Measurements from ENCODE around the gene ARHGAP22. TPM values are rescaled to one million over a fixed set of nuclear protein-coding genes. Genes with fewer than 3 reads are reported as not detected.

Gene ARHGAP22
- total and polyA plus RNA-seq, 2 experiments from 2014 or later, result 3.2 to 7.8 TPM

DNA sequence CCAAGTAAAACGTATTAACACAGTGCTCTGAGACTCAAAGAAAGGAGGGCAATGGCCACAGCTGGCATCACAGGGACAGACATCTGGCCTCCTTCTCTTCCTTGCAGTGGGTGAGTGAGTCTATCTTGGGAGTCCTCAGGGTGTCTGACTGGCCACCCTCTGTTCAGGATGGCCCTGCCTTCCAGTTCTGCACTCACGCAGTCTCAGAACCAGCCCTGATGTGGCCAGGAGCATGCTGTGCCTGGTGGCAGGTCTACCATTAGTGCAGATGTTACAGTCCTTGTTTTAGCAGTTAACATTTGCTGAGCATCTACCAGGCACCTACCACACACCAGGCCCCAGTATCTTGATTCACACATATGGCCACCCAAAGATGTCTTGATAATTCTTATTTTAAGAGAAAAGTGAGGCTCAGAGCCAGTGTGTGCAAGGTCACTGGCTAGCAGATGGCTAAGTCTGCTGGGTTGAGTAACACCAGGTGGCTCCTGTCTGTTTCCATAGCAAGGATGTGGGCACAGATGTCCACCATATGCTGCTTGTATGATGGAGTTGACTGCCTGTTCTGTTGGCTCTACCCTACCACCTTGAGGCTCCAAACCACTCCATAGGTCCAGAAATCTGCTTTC is 23.2 kb upstream of the ARHGAP22 start:
- Histone ChIP-seq H3K27ac (no peak overlapping the region), H3K4me3 (no peak overlapping the region), H3K36me3 (no peaks in the 10 kb centered on the region), H3K27me3 (peaks cover 7% of the 10 kb centered on the region), H3K9me3 (ENCODE audit: low read depth) (no peaks in the 10 kb centered on the region), H3K4me1 (ENCODE audit: low read depth) (no peaks in the 10 kb centered on the region)
- TF ChIP-seq, protein P1, sequence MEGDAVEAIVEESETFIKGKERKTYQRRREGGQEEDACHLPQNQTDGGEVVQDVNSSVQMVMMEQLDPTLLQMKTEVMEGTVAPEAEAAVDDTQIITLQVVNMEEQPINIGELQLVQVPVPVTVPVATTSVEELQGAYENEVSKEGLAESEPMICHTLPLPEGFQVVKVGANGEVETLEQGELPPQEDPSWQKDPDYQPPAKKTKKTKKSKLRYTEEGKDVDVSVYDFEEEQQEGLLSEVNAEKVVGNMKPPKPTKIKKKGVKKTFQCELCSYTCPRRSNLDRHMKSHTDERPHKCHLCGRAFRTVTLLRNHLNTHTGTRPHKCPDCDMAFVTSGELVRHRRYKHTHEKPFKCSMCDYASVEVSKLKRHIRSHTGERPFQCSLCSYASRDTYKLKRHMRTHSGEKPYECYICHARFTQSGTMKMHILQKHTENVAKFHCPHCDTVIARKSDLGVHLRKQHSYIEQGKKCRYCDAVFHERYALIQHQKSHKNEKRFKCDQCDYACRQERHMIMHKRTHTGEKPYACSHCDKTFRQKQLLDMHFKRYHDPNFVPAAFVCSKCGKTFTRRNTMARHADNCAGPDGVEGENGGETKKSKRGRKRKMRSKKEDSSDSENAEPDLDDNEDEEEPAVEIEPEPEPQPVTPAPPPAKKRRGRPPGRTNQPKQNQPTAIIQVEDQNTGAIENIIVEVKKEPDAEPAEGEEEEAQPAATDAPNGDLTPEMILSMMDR (IDR thresholded peaks at IDR 0.05; ENCODE audit: low read depth, low read length), result no peak
- DNase-seq (ENCODE audit: low read depth in 1 of 2, low spot score in 1 of 2), result no peak

DNA sequence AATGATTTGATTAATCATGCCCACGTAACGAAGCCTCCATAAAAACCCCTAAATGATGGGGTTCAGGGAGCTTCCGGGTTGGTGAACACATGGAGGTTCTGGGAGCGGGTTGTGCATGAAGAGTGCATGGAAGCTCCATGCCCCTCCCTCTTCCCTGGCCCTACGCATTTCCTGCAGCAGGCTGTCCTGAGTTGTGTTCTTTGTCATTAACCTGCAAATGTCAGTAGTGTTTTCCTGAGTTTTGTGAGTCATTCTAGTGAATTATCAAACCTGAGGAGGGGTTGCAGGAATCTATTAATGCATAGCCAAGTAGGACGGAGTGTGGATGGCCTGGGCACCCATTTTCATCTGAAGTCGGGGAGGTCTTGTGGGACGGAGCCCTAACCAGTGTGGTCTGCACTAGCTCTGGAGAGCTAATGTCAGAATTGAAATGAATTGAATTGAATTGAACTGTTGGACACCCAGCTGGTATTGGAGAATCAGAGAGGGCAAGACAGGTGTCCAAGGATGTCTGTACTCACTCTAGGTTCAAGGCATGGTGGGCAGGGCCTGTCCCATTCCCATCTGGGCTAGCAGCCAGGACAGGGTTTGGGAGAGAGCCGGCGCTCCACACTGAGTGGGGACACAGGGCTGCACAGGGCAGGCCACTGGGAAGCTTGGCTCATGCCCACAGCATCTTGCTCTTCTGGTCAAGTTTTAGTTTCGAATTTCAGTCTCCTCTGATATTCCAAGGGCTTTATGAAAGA is 22.3 kb upstream of the ARHGAP22 start:
- Histone ChIP-seq H3K36me3 (no peaks in the 10 kb centered on the region), H3K4me3 (no peak overlapping the region), H3K4me1 (ENCODE audit: low read depth) (no peaks in the 10 kb centered on the region), H3K27me3 (peaks cover 6% of the 10 kb centered on the region), H3K27ac (no peak overlapping the region), H3K9me3 (ENCODE audit: low read depth) (no peaks in the 10 kb centered on the region)
- TF ChIP-seq, protein P1 (IDR thresholded peaks at IDR 0.05; ENCODE audit: low read depth, low read length), result no peak
- DNase-seq (ENCODE audit: low read depth in 1 of 2, low spot score in 1 of 2), result no peak

DNA sequence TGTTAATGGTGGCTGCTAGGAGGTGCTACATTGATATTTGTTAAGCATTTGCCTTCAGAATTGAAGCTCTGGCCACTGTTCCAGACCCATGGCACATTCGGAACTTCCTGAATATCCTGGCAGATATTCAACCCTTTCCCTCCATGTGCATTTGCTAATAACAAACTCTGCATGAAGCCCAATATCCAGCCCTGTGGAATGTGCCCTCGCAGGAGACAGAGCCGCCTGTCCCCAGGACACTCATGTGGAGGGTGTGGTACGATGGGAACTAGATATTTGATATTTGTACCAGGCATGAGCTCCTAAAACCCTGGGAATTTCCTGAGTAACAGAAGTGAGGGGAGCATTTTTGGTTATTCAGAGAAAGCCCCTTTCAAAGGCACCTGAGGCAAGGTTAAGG is 21.6 kb upstream of the ARHGAP22 start:
- no peaks in the 10 kb centered on the region for H3K4me1 ChIP-seq (ENCODE audit: low read depth)
- DNase-seq (ENCODE audit: low read depth in 1 of 2, low spot score in 1 of 2), result no peak
- H3K27me3 ChIP-seq, result peaks cover 3% of the 10 kb centered on the region
- H3K4me3 ChIP-seq, result no peak overlapping the region
- H3K9me3 ChIP-seq (ENCODE audit: low read depth), result no peaks in the 10 kb centered on the region
- TF ChIP-seq, protein P1 (IDR thresholded peaks at IDR 0.05; ENCODE audit: low read depth, low read length), result no peak
- H3K36me3 ChIP-seq, result no peaks in the 10 kb centered on the region
- no peak overlapping the region for H3K27ac ChIP-seq

DNA sequence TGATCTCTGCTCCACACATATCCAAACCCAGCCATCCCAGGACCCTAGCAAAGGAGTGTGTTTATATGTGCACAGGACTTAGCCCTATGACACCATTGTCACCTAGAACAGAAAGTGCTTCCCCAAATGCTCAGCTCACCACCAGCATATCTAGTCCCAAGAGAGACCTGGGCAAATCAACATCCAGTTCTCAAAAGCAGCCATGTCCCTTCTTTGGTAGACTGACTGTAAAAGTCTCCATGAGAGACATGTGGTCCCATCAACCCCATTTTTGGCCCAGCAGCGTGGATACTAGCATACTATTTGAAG is 20.9 kb upstream of the ARHGAP22 start:
- no peaks in the 10 kb centered on the region for H3K36me3 ChIP-seq
- H3K9me3 ChIP-seq (ENCODE audit: low read depth), result no peaks in the 10 kb centered on the region
- no peak overlapping the region for H3K27ac ChIP-seq
- H3K4me3 ChIP-seq, result no peak overlapping the region
- TF ChIP-seq, protein P1 (IDR thresholded peaks at IDR 0.05; ENCODE audit: low read depth, low read length), result no peak
- no peaks in the 10 kb centered on the region for H3K4me1 ChIP-seq (ENCODE audit: low read depth)
- DNase-seq (ENCODE audit: low read depth in 1 of 2, low spot score in 1 of 2), result no peak
- H3K27me3 ChIP-seq, result no peaks in the 10 kb centered on the region

DNA sequence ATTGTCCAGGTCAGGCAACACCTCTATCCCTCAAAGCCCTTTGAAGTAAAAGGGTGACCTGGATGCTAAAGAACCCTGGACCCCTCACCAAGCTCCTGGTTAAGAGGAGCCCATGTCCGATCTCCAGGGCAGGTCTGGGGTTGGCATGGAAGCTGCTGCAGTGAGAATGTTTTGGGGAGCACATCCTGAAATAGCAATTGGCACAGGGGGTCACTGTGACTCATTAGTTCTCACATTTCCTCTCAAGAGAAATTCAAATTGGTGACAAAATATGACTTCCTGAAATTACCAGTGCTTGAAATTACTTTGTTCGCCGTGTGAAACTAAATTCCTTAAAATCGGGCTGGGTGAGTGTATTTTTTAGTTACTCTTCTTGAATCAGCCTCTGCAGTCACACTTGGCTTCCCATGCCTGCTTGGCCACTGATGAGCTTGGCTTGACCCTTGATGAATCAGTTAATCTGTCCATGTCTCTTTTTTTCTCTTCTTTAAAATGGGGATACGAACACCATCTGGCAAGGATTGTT is 18.8 kb upstream of the ARHGAP22 start:
- no peak overlapping the region for H3K4me3 ChIP-seq
- H3K27ac ChIP-seq, result no peak overlapping the region
- H3K27me3 ChIP-seq, result no peaks in the 10 kb centered on the region
- H3K9me3 ChIP-seq (ENCODE audit: low read depth), result no peaks in the 10 kb centered on the region
- no peaks in the 10 kb centered on the region for H3K4me1 ChIP-seq (ENCODE audit: low read depth)
- DNase-seq (ENCODE audit: low read depth in 1 of 2, low spot score in 1 of 2), result no peak
- no peaks in the 10 kb centered on the region for H3K36me3 ChIP-seq
- TF ChIP-seq, protein P1 (IDR thresholded peaks at IDR 0.05; ENCODE audit: low read depth, low read length), result no peak
